Upper lobe of left lung (tissue), 6 donors: Measurements from ENCODE around the gene LRRC3. TPM values are rescaled to one million over a fixed set of nuclear protein-coding genes. Genes with fewer than 3 reads are reported as not detected.

ENCODE experiments used
- ATAC-seq, 2 donors: fragments of 200-7000 bp; cut with Tn5 transposase; one replicate each; pipeline ENCODE4 v1.9.1; 2022; ENCODE audit warnings: mild to moderate bottlenecking in 2 of 2, moderate library complexity in 2 of 2; ENCODE audit not compliant: low FRiP score in 2 of 2
- DNase-seq, 2 donors: peaks; one replicate each; pipeline ENCODE4 v3.0.0-alpha.2; 2019 to 2020
- H3K27ac ChIP-seq, 4 donors: fragments of 200-600 bp; sonication (generic); one replicate each; pipeline ENCODE4 v1.5.1; 2016 to 2019
- H3K27me3 ChIP-seq, 4 donors: fragments of 200-600 bp; sonication (generic); one replicate each; pipeline ENCODE4 v1.5.1; 2017 to 2019
- H3K36me3 ChIP-seq, 4 donors: fragments of 200-600 bp; sonication (generic); one replicate each; pipeline ENCODE4 v1.5.1; 2016 to 2019
- H3K4me1 ChIP-seq, 4 donors: fragments of 200-600 bp; sonication (generic); one replicate each; pipeline ENCODE4 v1.5.1; 2018 to 2019
- H3K4me3 ChIP-seq, 4 donors: fragments of 200-600 bp; sonication (generic); one replicate each; pipeline ENCODE4 v1.5.1; 2017 to 2019; ENCODE audit warnings: mild to moderate bottlenecking in 2 of 4, moderate library complexity in 1 of 4
- H3K9me3 ChIP-seq, 4 donors: fragments of 200-600 bp; sonication (generic); one replicate each; pipeline ENCODE4 v1.5.1; 2018 to 2019
- CTCF ChIP-seq, 6 experiments: fragments of 450-650 bp in 4 of 6; fragments of 200-600 bp in 2 of 6; sonication (generic) in 2 of 6; IDR thresholded peaks; one replicate each; pipeline ENCODE4 v1.5.1; 2016 to 2019; ENCODE audit warnings: antibody characterized with exemption in 6 of 6
- EP300 ChIP-seq, 4 donors: sonication (generic); formaldehyde crosslinking; IDR thresholded peaks; one replicate each; pipeline ENCODE4 v1.5.1; 2017; ENCODE audit warnings: antibody characterized with exemption in 4 of 4, control low read depth in 2 of 4
- POLR2A ChIP-seq, 4 donors: fragments of 450-650 bp; IDR thresholded peaks; one replicate each; pipeline ENCODE4 v1.5.1; 2016 to 2017; ENCODE audit warnings: antibody characterized with exemption in 4 of 4, mild to moderate bottlenecking in 2 of 4
- POLR2AphosphoS5 ChIP-seq, 2 donors: sonication (generic); formaldehyde crosslinking; IDR thresholded peaks; one replicate each; pipeline ENCODE4 v1.5.1; 2017; ENCODE audit warnings: antibody characterized with exemption in 2 of 2
- WGBS, 2 donors: methylation state at CpG; one replicate each; pipeline ENCODE4 v1.1.5; 2017 to 2018; 5-methylcytosine and 5-hydroxymethylcytosine counted together
- total RNA-seq, 6 donors: library from RNA; depleted of rRNA in 4 of 6; stranded (reverse); fragments of >200 nt in 4 of 6; gene quantifications; one replicate each; pipeline versions ENCODE4 v1.1.0 to v1.2.1, GENCODE V29; 2016 to 2021
- donor health status: DM: no; HTN: no; CAD: no; lungs with moderate emphysema.
- donor health status: DM: no; HTN: yes; CAD: no; lungs with severe emphysema.

The LRRC3 gene
- total RNA-seq, 6 donors from 2014 or later, result 3.1 to 11.5 (median 4.6) TPM

- ATAC-seq (no peak), DNase-seq (no peak)
- Histone ChIP-seq H3K27ac (no peak overlapping the region), H3K4me1 (peaks cover 0 to 8% (median 0%) of the 10 kb centered on the region in 4 donors), H3K36me3 (peaks cover 0 to 9% (median 0%) of the 10 kb centered on the region in 4 donors), H3K4me3 (no peak overlapping the region), H3K27me3 (no peaks in the 10 kb centered on the region), H3K9me3 (no peaks in the 10 kb centered on the region)
- no peak for TF ChIP-seq POLR2AphosphoS5 (IDR thresholded peaks at IDR 0.05)
- TF ChIP-seq EP300 (IDR thresholded peaks at IDR 0.05), result no peak
- TF ChIP-seq CTCF (IDR thresholded peaks at IDR 0.05), result no peak
- no peak for TF ChIP-seq POLR2A (IDR thresholded peaks at IDR 0.05)
- WGBS, 2 donors, result 67 to 91% methylated on average over 2 to 5 of the region's 5 CpGs
Measured at GRCh38 chr21:44437371-44437695, 18.0 kb upstream of the LRRC3 start.

GRCh38 chr21:44437696-44438431 lies 17.4 kb upstream of the LRRC3 start:
- no peak overlapping the region for H3K27ac ChIP-seq
- H3K4me1 ChIP-seq, result peaks cover 0 to 8% (median 0%) of the 10 kb centered on the region in 4 donors
- H3K9me3 ChIP-seq, result no peaks in the 10 kb centered on the region
- H3K27me3 ChIP-seq, result no peaks in the 10 kb centered on the region
- no peak overlapping the region for H3K4me3 ChIP-seq
- peaks cover 0 to 9% (median 0%) of the 10 kb centered on the region in 4 donors for H3K36me3 ChIP-seq
- peak in 1 of 2 donors; percentile 77 for DNase-seq
- ATAC-seq, result no peak
- WGBS, 2 donors, result 91% methylated on average over 12 of the region's 19 CpGs; no CpG with 5 or more reads in 1 of the 2 donors
- no peak for TF ChIP-seq CTCF (IDR thresholded peaks at IDR 0.05)
- TF ChIP-seq POLR2AphosphoS5 (IDR thresholded peaks at IDR 0.05), result no peak
- no peak for TF ChIP-seq EP300 (IDR thresholded peaks at IDR 0.05)
- TF ChIP-seq POLR2A (IDR thresholded peaks at IDR 0.05), result no peak

- 71 to 84% methylated on average over 15 to 25 of the region's 34 CpGs for WGBS, 2 donors
- Histone ChIP-seq H3K27me3 (no peaks in the 10 kb centered on the region), H3K4me1 (peaks cover 0 to 8% (median 0%) of the 10 kb centered on the region in 4 donors), H3K4me3 (peak overlapping the region in 2 of 4 donors; percentile 19 to 22), H3K9me3 (no peaks in the 10 kb centered on the region), H3K36me3 (peaks cover 0 to 9% (median 0%) of the 10 kb centered on the region in 4 donors), H3K27ac (no peak overlapping the region)
- TF ChIP-seq POLR2A (IDR thresholded peaks at IDR 0.05), result no peak
- no peak for TF ChIP-seq CTCF (IDR thresholded peaks at IDR 0.05)
- ATAC-seq, result peak in 1 of 2 donors; percentile 5
- DNase-seq, result peak; percentile 37 to 86
Measured at GRCh38 chr21:44438531-44439210, 16.6 kb upstream of the LRRC3 start.

GRCh38 chr21:44439211-44439600 lies 16.1 kb upstream of the LRRC3 start:
- H3K4me1 ChIP-seq, result peaks cover 0 to 8% (median 0%) of the 10 kb centered on the region in 4 donors
- 77 to 80% methylated on average over 6 to 11 of the region's 11 CpGs for WGBS, 2 donors
- H3K27me3 ChIP-seq, result no peaks in the 10 kb centered on the region
- H3K4me3 ChIP-seq, result no peak overlapping the region
- H3K36me3 ChIP-seq, result peaks cover 0 to 9% (median 0%) of the 10 kb centered on the region in 4 donors
- H3K27ac ChIP-seq, result no peak overlapping the region
- peak in 1 of 2 donors; percentile 52 for DNase-seq
- no peaks in the 10 kb centered on the region for H3K9me3 ChIP-seq
- ATAC-seq, result no peak
- TF ChIP-seq EP300 (IDR thresholded peaks at IDR 0.05), result no peak
- TF ChIP-seq POLR2AphosphoS5 (IDR thresholded peaks at IDR 0.05), result no peak
- TF ChIP-seq POLR2A (IDR thresholded peaks at IDR 0.05), result no peak
- TF ChIP-seq CTCF (IDR thresholded peaks at IDR 0.05), result no peak
